IMR-90 (cell line): ENCODE data around the gene CSF1. TPM values are rescaled to one million over a fixed set of nuclear protein-coding genes. Genes with fewer than 3 reads are reported as not detected.

Experiments
- CHD1 ChIP-seq: IDR thresholded peaks from 2 replicates; pipeline ENCODE4 v1.6.1; 2012; ENCODE audit warnings: low read depth, low read length, improper control_type of control experiment
- MAZ ChIP-seq: IDR thresholded peaks from 2 replicates; pipeline ENCODE4 v1.6.1; 2012; ENCODE audit warnings: low read depth, mild to moderate bottlenecking, low read length, improper control_type of control experiment, moderate library complexity, borderline replicate concordance
- RFX5 ChIP-seq: IDR thresholded peaks from 2 replicates; pipeline ENCODE4 v1.8.0; 2012; ENCODE audit warnings: low read depth, mild to moderate bottlenecking, low read length, moderate library complexity
- polyA plus RNA-seq, 3 experiments: library from polyadenylated mRNA; depleted of rRNA; stranded (reverse); fragments of >200 nt; gene quantifications; 2 replicates each; pipeline ENCODE4 v1.2.3, GENCODE V29; 2012; ENCODE audit warnings: low replicate concordance in 1 of 3
- total RNA-seq: library from RNA; depleted of rRNA; stranded (reverse); fragments of >200 nt; gene quantifications from 2 replicates; pipeline ENCODE4 v1.2.3, GENCODE V29; 2012
- TF ChIP-seq, protein P1 (sequence below): fragments of 150-350 bp; IDR thresholded peaks from 2 replicates; pipeline ENCODE4 v1.6.1; 2016; ENCODE audit warnings: low read depth, mild to moderate bottlenecking, low read length, moderate library complexity, borderline replicate concordance

Gene CSF1
- total and polyA plus RNA-seq, 2 of the 4 experiments (the other 2 are of a cell fraction), result 14.3 to 22.0 TPM

DNA sequence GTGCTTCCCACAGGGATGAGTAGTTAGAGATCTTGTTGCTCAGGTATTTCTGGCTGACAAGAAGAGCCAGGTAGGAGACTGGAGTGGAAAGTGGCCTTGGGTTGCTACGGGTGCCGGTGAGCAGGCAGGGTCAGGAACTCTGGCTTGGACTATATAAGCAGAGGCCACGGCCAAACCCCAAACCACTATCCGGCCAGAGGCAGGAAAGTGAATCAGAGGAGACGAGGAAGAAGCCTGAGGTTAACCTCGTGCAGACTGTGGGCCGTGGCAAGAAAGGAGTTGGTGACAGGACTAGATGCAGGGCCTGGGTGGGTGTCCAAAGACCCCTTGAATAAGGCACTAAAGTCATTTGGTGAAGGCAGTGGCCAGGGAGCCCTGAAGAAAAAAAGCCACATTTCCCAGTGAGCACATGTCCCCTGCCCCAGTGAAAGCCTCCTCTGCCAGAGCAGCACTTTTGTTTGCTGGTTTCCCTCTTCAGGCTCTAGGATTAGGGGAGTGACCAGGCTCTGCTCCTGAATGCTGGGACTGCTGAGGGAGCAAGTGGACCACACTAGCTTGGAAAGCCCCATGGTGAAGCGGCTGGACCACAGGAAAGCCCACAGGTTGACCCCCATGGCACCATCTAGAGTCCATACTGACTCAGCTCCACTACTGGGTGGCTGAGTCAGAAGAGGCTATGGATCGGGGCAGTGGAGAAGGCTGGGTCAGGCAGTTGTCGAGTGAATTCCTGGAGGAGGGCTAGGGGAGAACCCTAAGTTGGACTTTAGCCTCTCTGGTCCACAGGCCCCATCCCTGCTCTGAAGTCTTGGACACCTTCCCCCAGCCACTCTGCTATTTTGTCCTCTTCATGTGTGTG, 23.4 kb downstream of the CSF1 start (continued):
- TF ChIP-seq, protein P1, sequence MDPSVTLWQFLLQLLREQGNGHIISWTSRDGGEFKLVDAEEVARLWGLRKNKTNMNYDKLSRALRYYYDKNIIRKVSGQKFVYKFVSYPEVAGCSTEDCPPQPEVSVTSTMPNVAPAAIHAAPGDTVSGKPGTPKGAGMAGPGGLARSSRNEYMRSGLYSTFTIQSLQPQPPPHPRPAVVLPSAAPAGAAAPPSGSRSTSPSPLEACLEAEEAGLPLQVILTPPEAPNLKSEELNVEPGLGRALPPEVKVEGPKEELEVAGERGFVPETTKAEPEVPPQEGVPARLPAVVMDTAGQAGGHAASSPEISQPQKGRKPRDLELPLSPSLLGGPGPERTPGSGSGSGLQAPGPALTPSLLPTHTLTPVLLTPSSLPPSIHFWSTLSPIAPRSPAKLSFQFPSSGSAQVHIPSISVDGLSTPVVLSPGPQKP, result no peak
- TF ChIP-seq RFX5 (no peak), CHD1 (no peak), MAZ (no peak)
